ENCODE data around the gene SUN5. TPM values are rescaled to one million over a fixed set of nuclear protein-coding genes. Genes with fewer than 3 reads are reported as not detected.

SUN5 gene
- total and polyA plus RNA-seq, 3 donors from 2014 or later, result 19.0 to 59.7 (median 29.1) TPM

DNA sequence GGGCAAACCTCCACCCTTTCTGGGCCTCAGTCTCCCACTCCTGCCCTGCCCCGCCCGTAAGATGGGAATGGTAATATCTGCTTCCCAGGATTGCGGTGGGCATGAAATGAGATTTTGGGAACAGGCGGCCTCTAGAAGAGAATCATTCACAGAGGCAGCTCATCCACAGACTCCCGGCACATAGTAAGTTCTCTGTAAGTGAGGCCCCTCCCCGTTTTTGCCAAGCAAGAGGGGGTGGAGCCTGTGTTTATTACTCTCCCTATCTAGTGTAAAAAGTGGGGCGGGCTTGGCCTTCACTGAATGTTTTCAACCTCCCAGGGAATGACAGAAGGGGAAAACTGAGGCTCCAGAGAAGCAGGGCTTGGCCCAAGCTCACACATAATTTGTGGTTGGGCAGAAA, 20.0 kb downstream of the SUN5 start:
- Histone ChIP-seq H3K4me1 (peaks cover 3% of the 10 kb centered on the region), H3K4me3 (no peak overlapping the region), H3K27ac (no peak overlapping the region), H3K27me3 (no peaks in the 10 kb centered on the region), H3K36me3 (ENCODE audit: low read depth, missing control alignments) (no peaks in the 10 kb centered on the region), H3K9me3 (no peaks in the 10 kb centered on the region)
- no peak for DNase-seq
- intact Hi-C loops (cut with DNase I; ENCODE audit: low total_unique reads), result no loop called here
- TF ChIP-seq, protein P1, sequence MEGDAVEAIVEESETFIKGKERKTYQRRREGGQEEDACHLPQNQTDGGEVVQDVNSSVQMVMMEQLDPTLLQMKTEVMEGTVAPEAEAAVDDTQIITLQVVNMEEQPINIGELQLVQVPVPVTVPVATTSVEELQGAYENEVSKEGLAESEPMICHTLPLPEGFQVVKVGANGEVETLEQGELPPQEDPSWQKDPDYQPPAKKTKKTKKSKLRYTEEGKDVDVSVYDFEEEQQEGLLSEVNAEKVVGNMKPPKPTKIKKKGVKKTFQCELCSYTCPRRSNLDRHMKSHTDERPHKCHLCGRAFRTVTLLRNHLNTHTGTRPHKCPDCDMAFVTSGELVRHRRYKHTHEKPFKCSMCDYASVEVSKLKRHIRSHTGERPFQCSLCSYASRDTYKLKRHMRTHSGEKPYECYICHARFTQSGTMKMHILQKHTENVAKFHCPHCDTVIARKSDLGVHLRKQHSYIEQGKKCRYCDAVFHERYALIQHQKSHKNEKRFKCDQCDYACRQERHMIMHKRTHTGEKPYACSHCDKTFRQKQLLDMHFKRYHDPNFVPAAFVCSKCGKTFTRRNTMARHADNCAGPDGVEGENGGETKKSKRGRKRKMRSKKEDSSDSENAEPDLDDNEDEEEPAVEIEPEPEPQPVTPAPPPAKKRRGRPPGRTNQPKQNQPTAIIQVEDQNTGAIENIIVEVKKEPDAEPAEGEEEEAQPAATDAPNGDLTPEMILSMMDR (IDR thresholded peaks at IDR 0.05), result no peak
- TF ChIP-seq POLR2A (IDR thresholded peaks at IDR 0.05), result no peak
- WGBS, 2 donors, result 74 to 79% methylated on average over 7 of the region's 7 CpGs

DNA sequence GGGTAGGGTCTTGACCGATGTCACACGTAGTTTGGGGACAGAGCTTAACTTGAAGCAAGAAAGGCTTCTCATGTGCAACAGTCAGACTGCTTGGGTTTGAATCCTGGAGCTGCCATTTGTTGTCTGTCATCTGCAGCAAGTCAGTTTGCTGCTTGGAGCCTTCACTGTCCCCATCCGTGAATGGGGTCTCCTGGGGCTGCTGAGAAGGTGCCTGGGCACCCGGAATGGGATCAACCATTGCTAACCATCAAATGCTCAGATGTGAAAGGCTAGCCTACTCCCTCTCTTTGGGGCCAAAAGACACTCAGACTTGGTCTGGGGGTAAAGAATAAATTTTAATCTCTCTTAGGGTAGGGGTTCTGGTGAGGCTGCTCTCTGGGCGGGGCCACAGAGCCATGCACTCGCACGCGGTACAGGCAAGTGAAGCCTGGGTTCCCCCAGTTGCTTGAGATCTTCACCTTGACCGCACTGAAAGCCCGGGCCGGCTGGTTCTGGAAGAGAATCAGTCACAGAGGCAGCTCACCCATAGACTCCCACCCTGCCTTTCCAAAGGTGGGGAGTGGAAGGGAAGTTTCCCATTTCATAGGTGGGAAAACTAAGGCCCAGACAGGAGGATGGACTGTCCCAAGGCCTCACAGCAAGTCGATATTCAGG, 20.6 kb downstream of the SUN5 start:
- peaks cover 3% of the 10 kb centered on the region for H3K4me1 ChIP-seq
- WGBS, 2 donors, result 80 to 89% methylated on average over 12 of the region's 12 CpGs
- DNase-seq, result no peak

DNA sequence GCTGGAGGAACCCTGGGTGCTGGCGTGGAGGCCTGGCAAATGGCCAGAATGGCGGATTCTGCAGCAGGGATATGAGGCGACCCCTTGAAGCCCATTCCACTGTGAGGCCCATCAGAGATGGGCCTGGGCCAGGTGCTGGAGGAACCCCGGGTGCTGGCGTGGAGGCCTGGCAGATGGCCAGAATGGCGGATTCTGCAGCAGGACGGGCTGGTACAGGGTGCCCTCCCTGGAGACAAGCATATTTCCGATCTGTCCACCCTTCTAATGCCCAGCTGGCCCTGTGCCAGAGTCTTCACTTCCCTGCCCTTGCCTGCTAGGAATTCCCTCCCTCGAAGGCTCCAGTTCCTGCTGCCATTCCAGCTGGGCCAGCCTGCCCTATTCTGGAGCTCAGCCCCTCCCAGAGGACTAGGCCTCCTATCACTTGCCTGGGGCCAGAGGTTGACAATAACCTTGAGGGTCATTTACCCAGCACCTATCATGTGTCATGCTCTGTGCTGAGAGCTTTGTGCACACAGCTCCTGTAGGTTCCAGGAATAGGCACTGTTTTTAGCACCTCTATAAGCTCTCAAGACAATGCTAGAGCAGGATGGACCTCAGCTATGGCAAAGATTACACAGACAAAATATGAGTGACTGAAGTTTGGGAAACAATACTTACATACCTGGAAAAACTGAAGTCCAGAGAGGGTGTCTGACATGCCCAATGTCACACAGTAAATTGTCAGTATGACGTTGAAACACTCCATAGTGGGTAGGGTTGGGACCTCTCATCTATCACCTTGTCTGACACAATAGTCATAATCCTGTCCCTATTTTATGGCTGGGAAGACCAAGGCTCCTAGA, 21.4 kb downstream of the SUN5 start:
- Histone ChIP-seq H3K4me3 (no peak overlapping the region), H3K9me3 (no peaks in the 10 kb centered on the region), H3K36me3 (ENCODE audit: low read depth, missing control alignments) (no peaks in the 10 kb centered on the region), H3K4me1 (peaks cover 3% of the 10 kb centered on the region), H3K27ac (no peak overlapping the region), H3K27me3 (no peaks in the 10 kb centered on the region)
- 33 to 45% methylated on average over 10 of the region's 10 CpGs for WGBS, 2 donors
- TF ChIP-seq, protein P1 (IDR thresholded peaks at IDR 0.05), result no peak
- no peak for TF ChIP-seq POLR2A (IDR thresholded peaks at IDR 0.05)
- intact Hi-C loops (cut with DNase I; ENCODE audit: low total_unique reads), result no loop called here
- DNase-seq, result no peak

More for the DNA sequence above, 20.6 kb downstream of the SUN5 start:
- TF ChIP-seq, protein P1 (IDR thresholded peaks at IDR 0.05), result no peak
- no peak for TF ChIP-seq POLR2A (IDR thresholded peaks at IDR 0.05)
- Histone ChIP-seq H3K36me3 (ENCODE audit: low read depth, missing control alignments) (no peaks in the 10 kb centered on the region), H3K27me3 (no peaks in the 10 kb centered on the region), H3K9me3 (no peaks in the 10 kb centered on the region), H3K27ac (no peak overlapping the region), H3K4me3 (no peak overlapping the region)
- intact Hi-C loops (cut with DNase I; ENCODE audit: low total_unique reads), result no loop called here

DNA sequence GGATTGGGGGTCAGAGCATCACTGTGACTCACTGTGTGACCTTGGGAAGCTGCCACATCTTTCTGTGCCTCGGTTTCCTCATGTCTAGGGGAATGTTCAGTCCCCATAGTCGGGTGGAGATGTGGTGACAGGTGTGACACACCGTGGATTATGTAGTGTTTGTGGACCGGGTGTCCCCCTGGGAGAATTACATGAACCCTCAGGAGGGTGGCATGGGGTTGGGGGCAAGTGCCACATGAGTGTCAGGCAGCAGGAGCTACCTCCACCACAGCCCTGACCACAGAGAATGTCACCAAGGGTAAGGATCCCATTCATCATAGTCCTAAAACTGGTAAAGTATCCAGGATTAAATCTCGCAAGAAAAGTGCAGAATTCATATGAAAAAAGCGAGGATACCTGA, 23.2 kb downstream of the SUN5 start:
- WGBS, 2 donors, result 85 to 87% methylated on average over 6 of the region's 6 CpGs
- H3K4me1 ChIP-seq, result peaks cover 3% of the 10 kb centered on the region
- H3K4me3 ChIP-seq, result no peak overlapping the region
- TF ChIP-seq, protein P1 (IDR thresholded peaks at IDR 0.05), result no peak
- no peak for TF ChIP-seq POLR2A (IDR thresholded peaks at IDR 0.05)
- intact Hi-C loops (cut with DNase I; ENCODE audit: low total_unique reads), result no loop called here
- no peak for DNase-seq
- no peaks in the 10 kb centered on the region for H3K9me3 ChIP-seq
- H3K27me3 ChIP-seq, result no peaks in the 10 kb centered on the region
- H3K27ac ChIP-seq, result no peak overlapping the region
- H3K36me3 ChIP-seq (ENCODE audit: low read depth, missing control alignments), result no peaks in the 10 kb centered on the region

Data from testis (tissue), 3 donors.